Chondrocyte (in vitro differentiated cells): ENCODE measurements around the gene FBXO42. TPM values are rescaled to one million over a fixed set of nuclear protein-coding genes. Genes with fewer than 3 reads are reported as not detected.

Experiments used
- DNase-seq: peaks from one replicate; pipeline ENCODE4 v3.0.0; 2021; ENCODE audit warnings: mixed read lengths, low spot score
- H3K27ac Mint-ChIP-seq: one replicate; pipeline ENCODE4 v1.8.0; 2021; ENCODE audit warnings: mild to moderate bottlenecking, moderate library complexity, mixed read lengths; ENCODE audit not compliant: unreplicated experiment
- H3K27me3 Mint-ChIP-seq: 2 replicates; pipeline ENCODE4 v1.8.0; 2021; ENCODE audit warnings: low read depth, mixed read lengths
- H3K36me3 Mint-ChIP-seq: 2 replicates; pipeline ENCODE4 v1.8.0; 2021; ENCODE audit warnings: low read depth, mixed read lengths
- H3K4me1 Mint-ChIP-seq: 2 replicates; pipeline ENCODE4 v1.8.0; 2021; ENCODE audit warnings: low read depth, mild to moderate bottlenecking, mixed read lengths
- H3K4me3 Mint-ChIP-seq: one replicate; pipeline ENCODE4 v1.8.0; 2021; ENCODE audit warnings: mild to moderate bottlenecking, moderate library complexity, mixed read lengths; ENCODE audit not compliant: unreplicated experiment
- H3K9me3 Mint-ChIP-seq: 2 replicates; pipeline ENCODE4 v1.8.0; 2021; ENCODE audit warnings: low read depth, mixed read lengths
- CTCF ChIP-seq: fragments of 200-600 bp; sonication (generic); IDR thresholded peaks from 2 replicates; pipeline ENCODE4 v1.5.0; 2021; ENCODE audit warnings: antibody characterized with exemption, mild to moderate bottlenecking, moderate library complexity
- total RNA-seq: library from RNA; stranded (reverse); gene quantifications from 3 replicates; pipeline ENCODE4 v1.2.1, GENCODE V29; 2021

The FBXO42 gene
- total RNA-seq, 1 donor from 2014 or later: 20.9 TPM

- DNase-seq: no peak
- Mint-ChIP-seq H3K4me3 (no peak overlapping the region), H3K27me3 (no peaks in the 10 kb centered on the region), H3K4me1 (peaks cover 22% of the 10 kb centered on the region), H3K9me3 (no peaks in the 10 kb centered on the region), H3K36me3 (no peaks in the 10 kb centered on the region), H3K27ac (no peak overlapping the region)
- TF ChIP-seq CTCF: no peak
These were observed 17.5 kb downstream of the FBXO42 start for GRCh38 chr1:16334655-16335340.

GRCh38 chr1:16326833-16327404, 25.4 kb downstream of the FBXO42 start:
- no peak for TF ChIP-seq CTCF
- peak overlapping the region; percentile 6 for H3K27ac Mint-ChIP-seq
- no peak overlapping the region for H3K4me3 Mint-ChIP-seq
- H3K27me3 Mint-ChIP-seq: no peaks in the 10 kb centered on the region
- no peak for DNase-seq
- H3K9me3 Mint-ChIP-seq: no peaks in the 10 kb centered on the region
- peaks cover 6% of the 10 kb centered on the region for H3K36me3 Mint-ChIP-seq
- peaks cover 23% of the 10 kb centered on the region for H3K4me1 Mint-ChIP-seq

GRCh38 chr1:16324456-16324890, 27.8 kb downstream of the FBXO42 start:
- no peak for DNase-seq

GRCh38 chr1:16321176-16321867, 31.0 kb downstream of the FBXO42 start:
- peaks cover 31% of the 10 kb centered on the region for H3K4me1 Mint-ChIP-seq
- TF ChIP-seq CTCF: no peak
- H3K4me3 Mint-ChIP-seq: no peak overlapping the region
- peaks cover 3% of the 10 kb centered on the region for H3K36me3 Mint-ChIP-seq
- DNase-seq: no peak
- H3K27me3 Mint-ChIP-seq: no peaks in the 10 kb centered on the region
- no peak overlapping the region for H3K27ac Mint-ChIP-seq
- no peaks in the 10 kb centered on the region for H3K9me3 Mint-ChIP-seq

More at GRCh38 chr1:16324456-16324890, 27.8 kb downstream of the FBXO42 start:
- TF ChIP-seq CTCF: no peak
- no peaks in the 10 kb centered on the region for H3K27me3 Mint-ChIP-seq
- H3K4me1 Mint-ChIP-seq: peaks cover 31% of the 10 kb centered on the region
- no peak overlapping the region for H3K4me3 Mint-ChIP-seq
- no peaks in the 10 kb centered on the region for H3K9me3 Mint-ChIP-seq
- peak overlapping the region; percentile 80 for H3K27ac Mint-ChIP-seq
- H3K36me3 Mint-ChIP-seq: peaks cover 6% of the 10 kb centered on the region

GRCh38 chr1:16318555-16318954, 33.7 kb downstream of the FBXO42 start:
- DNase-seq: no peak
- Mint-ChIP-seq H3K36me3 (peaks cover 1% of the 10 kb centered on the region), H3K27ac (no peak overlapping the region), H3K27me3 (no peaks in the 10 kb centered on the region), H3K4me1 (peaks cover 30% of the 10 kb centered on the region), H3K9me3 (no peaks in the 10 kb centered on the region), H3K4me3 (no peak overlapping the region)
- no peak for TF ChIP-seq CTCF
